DOHH2 (cell line): ENCODE data around the gene CHST5.

Source experiments
- H3F3A ChIP-seq: fragments of 200-600 bp; sonication (generic), shearing (Covaris generic); 2 replicates; pipeline ENCODE4 v1.6.0; 2016; ENCODE audit warnings: antibody characterized with exemption, mild to moderate bottlenecking; ENCODE audit not compliant: control insufficient read depth, insufficient read depth
- H3K27ac ChIP-seq: fragments of 200-600 bp; sonication (generic); 2 replicates; pipeline ENCODE4 v1.5.1; 2014; ENCODE audit warnings: low read depth, mild to moderate bottlenecking, low read length, moderate library complexity
- H3K27me3 ChIP-seq: fragments of 200-600 bp; sonication (generic); 2 replicates; pipeline ENCODE4 v1.6.1; 2014; ENCODE audit warnings: mild to moderate bottlenecking, low read length, mixed read lengths; ENCODE audit not compliant: control insufficient read depth
- H3K36me3 ChIP-seq: fragments of 200-600 bp; sonication (generic); 2 replicates; pipeline ENCODE4 v1.6.1; 2014; ENCODE audit warnings: mild to moderate bottlenecking, low read length, moderate library complexity, mixed read lengths; ENCODE audit not compliant: control insufficient read depth
- H3K4me1 ChIP-seq: fragments of 200-600 bp; sonication (generic); 2 replicates; pipeline ENCODE4 v1.6.1; 2014; ENCODE audit warnings: mild to moderate bottlenecking, low read length, mixed read lengths; ENCODE audit not compliant: control insufficient read depth
- H3K4me2 ChIP-seq: fragments of 200-600 bp; sonication (generic); 2 replicates; pipeline ENCODE4 v1.6.0; 2014; ENCODE audit warnings: mild to moderate bottlenecking, low read length, moderate library complexity
- H3K4me3 ChIP-seq: fragments of 200-600 bp; sonication (generic); 2 replicates; pipeline ENCODE4 v1.5.1; 2014; ENCODE audit warnings: mild to moderate bottlenecking, low read length, mixed read lengths
- H3K79me2 ChIP-seq: fragments of 200-600 bp; sonication (generic); 2 replicates; pipeline ENCODE4 v1.6.1; 2014; ENCODE audit warnings: mild to moderate bottlenecking, low read length, mixed read lengths; ENCODE audit not compliant: control insufficient read depth
- H3K9me2 ChIP-seq: fragments of 200-600 bp; sonication (generic); replicated peaks from 2 replicates; pipeline ENCODE4 v1.6.1; 2014; ENCODE audit warnings: mild to moderate bottlenecking, low read length, mixed read lengths; ENCODE audit not compliant: control insufficient read depth
- H3K9me3 ChIP-seq: fragments of 200-600 bp; sonication (generic); 2 replicates; pipeline ENCODE4 v1.6.1; 2014; ENCODE audit warnings: antibody characterized with exemption, low read length, mixed read lengths; ENCODE audit not compliant: control insufficient read depth, insufficient read depth
- H4K20me1 ChIP-seq: fragments of 200-600 bp; sonication (generic); 2 replicates; pipeline ENCODE4 v1.6.0; 2014; ENCODE audit warnings: low read depth, mild to moderate bottlenecking, antibody characterized with exemption, low read length, moderate library complexity; ENCODE audit not compliant: control insufficient read depth, insufficient read depth
- EZH2phosphoT487 ChIP-seq: fragments of 200-600 bp; sonication (generic); IDR thresholded peaks from 2 replicates; pipeline ENCODE4 v1.6.1; 2017; ENCODE audit warnings: borderline replicate concordance, mild to moderate bottlenecking, antibody characterized with exemption, low read length, moderate library complexity, mixed read lengths
- TF ChIP-seq, protein P1 (sequence below): fragments of 200-600 bp; sonication (generic); IDR thresholded peaks from one replicate; pipeline ENCODE4 v1.5.1; 2014; ENCODE audit warnings: antibody characterized with exemption, mild to moderate bottlenecking, low read depth, low read length; ENCODE audit not compliant: poor library complexity, severe bottlenecking

Gene CHST5

DNA sequence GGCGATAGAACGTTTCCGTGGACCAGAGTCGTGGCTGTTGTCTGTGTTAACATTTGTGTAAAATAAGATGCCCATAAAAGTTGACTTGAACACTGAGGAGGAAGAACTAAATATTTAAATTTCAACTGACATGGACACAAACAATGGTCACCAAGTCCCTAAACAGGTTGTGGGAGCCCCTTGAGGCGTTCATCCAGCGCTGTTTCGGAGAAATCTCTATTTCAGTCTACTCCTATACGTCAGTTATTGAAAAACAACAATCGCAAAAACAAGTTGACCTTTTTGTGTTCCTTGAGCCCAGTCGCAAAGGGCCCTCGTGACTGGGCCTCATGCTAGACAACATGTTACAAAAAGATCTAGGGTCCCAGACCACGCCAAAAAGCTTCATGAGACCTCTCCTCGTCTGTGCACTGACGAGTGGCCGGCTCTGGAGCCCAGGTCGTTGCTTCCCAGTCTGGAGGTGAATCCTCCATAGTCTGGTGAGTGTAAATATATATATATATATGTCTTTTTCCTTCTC lies 20.6 kb upstream of the CHST5 start:
- Histone ChIP-seq H3K9me3 (no peaks in the 10 kb centered on the region), H3K36me3 (no peaks in the 10 kb centered on the region), H3K4me1 (peaks cover 13% of the 10 kb centered on the region), H4K20me1 (no peaks in the 10 kb centered on the region), H3K27me3 (no peaks in the 10 kb centered on the region), H3K9me2 (no peaks in the 10 kb centered on the region), H3K4me3 (peak overlapping the region; percentile 86), H3F3A (no peaks in the 10 kb centered on the region), H3K27ac (peak overlapping the region; percentile 1; the same call in 1 of the 2 replicates), H3K4me2 (peak overlapping the region; percentile 90), H3K79me2 (peaks cover 14% of the 10 kb centered on the region)
- no peak for TF ChIP-seq EZH2phosphoT487
- TF ChIP-seq, protein P1, sequence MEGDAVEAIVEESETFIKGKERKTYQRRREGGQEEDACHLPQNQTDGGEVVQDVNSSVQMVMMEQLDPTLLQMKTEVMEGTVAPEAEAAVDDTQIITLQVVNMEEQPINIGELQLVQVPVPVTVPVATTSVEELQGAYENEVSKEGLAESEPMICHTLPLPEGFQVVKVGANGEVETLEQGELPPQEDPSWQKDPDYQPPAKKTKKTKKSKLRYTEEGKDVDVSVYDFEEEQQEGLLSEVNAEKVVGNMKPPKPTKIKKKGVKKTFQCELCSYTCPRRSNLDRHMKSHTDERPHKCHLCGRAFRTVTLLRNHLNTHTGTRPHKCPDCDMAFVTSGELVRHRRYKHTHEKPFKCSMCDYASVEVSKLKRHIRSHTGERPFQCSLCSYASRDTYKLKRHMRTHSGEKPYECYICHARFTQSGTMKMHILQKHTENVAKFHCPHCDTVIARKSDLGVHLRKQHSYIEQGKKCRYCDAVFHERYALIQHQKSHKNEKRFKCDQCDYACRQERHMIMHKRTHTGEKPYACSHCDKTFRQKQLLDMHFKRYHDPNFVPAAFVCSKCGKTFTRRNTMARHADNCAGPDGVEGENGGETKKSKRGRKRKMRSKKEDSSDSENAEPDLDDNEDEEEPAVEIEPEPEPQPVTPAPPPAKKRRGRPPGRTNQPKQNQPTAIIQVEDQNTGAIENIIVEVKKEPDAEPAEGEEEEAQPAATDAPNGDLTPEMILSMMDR = no peak

GRCh38 chr16:75555707-75556430 lies 20.0 kb upstream of the CHST5 start, which contains the start of gene TMEM231:
Gene TMEM231 (minus strand): TSS chr16:75556252. CDS start chr16:75556209, 43 bp downstream.
- Histone ChIP-seq H3K27ac (peak within 1 kb of the TSS; percentile 66), H3K79me2 (peaks cover 14% of the 10 kb centered on the region)

GRCh38 chr16:75555213-75555706 lies 19.4 kb upstream of the CHST5 start:
- no peaks in the 10 kb centered on the region for H3K36me3 ChIP-seq
- H3K4me3 ChIP-seq = peak overlapping the region; percentile 86
- TF ChIP-seq EZH2phosphoT487 = no peak
- TF ChIP-seq, protein P1 = no peak
- no peaks in the 10 kb centered on the region for H4K20me1 ChIP-seq
- no peaks in the 10 kb centered on the region for H3K9me2 ChIP-seq
- peaks cover 14% of the 10 kb centered on the region for H3K79me2 ChIP-seq
- no peaks in the 10 kb centered on the region for H3K27me3 ChIP-seq
- H3K4me2 ChIP-seq = peak overlapping the region; percentile 90
- H3F3A ChIP-seq = no peaks in the 10 kb centered on the region
- peaks cover 13% of the 10 kb centered on the region for H3K4me1 ChIP-seq
- peak overlapping the region; percentile 66 for H3K27ac ChIP-seq
- H3K9me3 ChIP-seq = no peaks in the 10 kb centered on the region

More at GRCh38 chr16:75555707-75556430, 20.0 kb upstream of the CHST5 start, which contains the start of gene TMEM231:
- H3K4me2 ChIP-seq = peak within 1 kb of the TSS; percentile 90
- H3K36me3 ChIP-seq = no peaks in the 10 kb centered on the region
- peak within 1 kb of the TSS; percentile 86 for H3K4me3 ChIP-seq
- no peaks in the 10 kb centered on the region for H4K20me1 ChIP-seq
- no peaks in the 10 kb centered on the region for H3F3A ChIP-seq
- H3K9me3 ChIP-seq = no peaks in the 10 kb centered on the region
- H3K27me3 ChIP-seq = no peaks in the 10 kb centered on the region
- H3K4me1 ChIP-seq = peaks cover 13% of the 10 kb centered on the region
- H3K9me2 ChIP-seq = no peaks in the 10 kb centered on the region
- TF ChIP-seq EZH2phosphoT487 = no peak
- TF ChIP-seq, protein P1 = peak; percentile 21
